Measurements from ENCODE around the gene SNX30. TPM values are rescaled to one million over a fixed set of nuclear protein-coding genes. Genes with fewer than 3 reads are reported as not detected.

Gene SNX30
- total RNA-seq, 8 experiments from 2014 or later: 9.8 to 22.5 (median 19.9) TPM

DNA sequence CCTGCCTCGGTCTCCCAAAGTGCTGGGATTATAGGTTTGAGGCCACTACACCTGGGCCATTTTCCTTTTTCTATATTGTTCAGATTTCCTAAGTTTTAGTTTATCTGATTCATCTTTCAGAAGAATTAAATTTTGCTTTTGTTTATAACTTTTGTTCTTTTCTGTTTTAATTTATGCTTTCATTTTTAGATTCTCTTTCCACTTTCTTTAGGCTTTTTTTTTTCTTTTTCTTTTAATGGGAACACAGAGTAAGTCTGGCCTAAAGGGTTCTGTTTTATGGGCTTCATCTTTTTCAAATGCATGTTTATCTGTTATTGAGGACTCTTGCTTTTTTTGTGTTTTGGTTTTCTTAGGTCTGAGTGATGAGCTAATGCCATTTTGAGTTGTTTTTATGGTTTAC, 42.1 kb downstream of the SNX30 start:
- Histone ChIP-seq H3K27ac (no peak overlapping the region), H3K4me3 (no peak overlapping the region), H3K4me1 (replicated peaks in 1 of 2) (no peaks in the 10 kb centered on the region)
- in situ Hi-C loops (cut with MboI; ENCODE audit: low pct_unique_long_range_greater_than_20kb in 2 of 9, low sequenced_read_pairs in 9 of 9, unreplicated experiment in 9 of 9): no loop called here
- WGBS, 10 experiments: 77 to 100% (median 89%) methylated on average over 1 of the region's 1 CpG; no CpG with 5 or more reads in 2 of the 10 experiments
- no peak for ATAC-seq (replicated peaks in 6 of 8)

DNA sequence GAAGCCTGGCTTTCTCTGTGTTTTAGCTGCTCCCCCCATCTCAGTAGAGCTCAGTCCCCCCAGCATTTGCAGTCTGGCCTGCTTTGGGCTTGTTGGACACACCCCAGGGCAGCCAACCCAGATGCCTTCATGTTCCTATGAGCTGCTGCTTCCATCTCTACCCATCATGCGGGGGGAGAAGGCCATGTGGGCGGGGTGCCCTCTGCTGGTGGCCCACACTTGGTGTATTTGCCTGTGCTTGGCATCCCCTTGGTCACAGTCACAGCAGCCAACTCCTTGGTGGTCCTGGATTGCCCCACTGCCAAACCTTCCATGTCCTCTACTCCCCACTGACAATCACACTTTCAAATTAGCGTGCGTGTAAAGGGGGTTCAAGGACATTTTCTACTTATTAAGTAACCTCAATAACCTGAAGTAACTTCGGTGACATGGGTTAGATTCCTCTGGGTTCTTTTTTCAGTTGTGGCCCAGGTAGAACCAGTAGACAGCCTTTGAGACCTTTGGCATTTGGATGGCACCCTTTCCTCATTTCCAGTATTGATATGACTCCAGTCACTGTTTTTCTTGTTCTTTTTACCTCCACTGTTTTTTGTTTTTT, 42.8 kb downstream of the SNX30 start:
- H3K4me1 ChIP-seq (replicated peaks in 1 of 2): no peaks in the 10 kb centered on the region
- in situ Hi-C loops (cut with MboI; ENCODE audit: low pct_unique_long_range_greater_than_20kb in 2 of 9, low sequenced_read_pairs in 9 of 9, unreplicated experiment in 9 of 9): no loop called here
- no peak overlapping the region for H3K27ac ChIP-seq
- WGBS, 10 experiments: 46 to 100% (median 70%) methylated on average over 1 to 5 of the region's 5 CpGs; no CpG with 5 or more reads in 2 of the 10 experiments
- no peak overlapping the region for H3K4me3 ChIP-seq
- ATAC-seq (replicated peaks in 6 of 8): peak in 3 of 8 experiments; percentile 78 to 93 (median 92)

DNA sequence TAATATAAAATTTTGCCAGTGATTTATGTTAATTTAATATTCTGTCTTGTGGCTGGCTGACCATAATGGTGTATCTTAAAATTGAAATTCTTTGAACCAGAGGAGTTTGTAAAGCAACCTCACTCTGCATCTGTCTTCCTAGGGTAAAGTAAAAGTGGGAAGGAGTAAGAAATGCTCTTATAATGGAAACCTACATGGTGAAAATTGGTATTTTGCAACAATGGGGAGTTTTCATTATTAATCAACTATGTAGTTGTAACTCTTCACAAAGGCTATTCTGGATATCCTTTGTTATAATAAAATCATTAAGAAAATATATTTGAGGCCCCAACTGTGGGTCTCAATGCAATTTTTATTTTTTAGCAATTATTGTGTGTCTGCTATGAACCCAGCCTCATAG, 44.2 kb downstream of the SNX30 start:
- no peaks in the 10 kb centered on the region for H3K4me1 ChIP-seq (replicated peaks in 1 of 2)
- no peak for ATAC-seq (replicated peaks in 6 of 8)
- in situ Hi-C loops (cut with MboI; ENCODE audit: low pct_unique_long_range_greater_than_20kb in 2 of 9, low sequenced_read_pairs in 9 of 9, unreplicated experiment in 9 of 9): no loop called here
- no peak overlapping the region for H3K4me3 ChIP-seq
- no peak overlapping the region for H3K27ac ChIP-seq

DNA sequence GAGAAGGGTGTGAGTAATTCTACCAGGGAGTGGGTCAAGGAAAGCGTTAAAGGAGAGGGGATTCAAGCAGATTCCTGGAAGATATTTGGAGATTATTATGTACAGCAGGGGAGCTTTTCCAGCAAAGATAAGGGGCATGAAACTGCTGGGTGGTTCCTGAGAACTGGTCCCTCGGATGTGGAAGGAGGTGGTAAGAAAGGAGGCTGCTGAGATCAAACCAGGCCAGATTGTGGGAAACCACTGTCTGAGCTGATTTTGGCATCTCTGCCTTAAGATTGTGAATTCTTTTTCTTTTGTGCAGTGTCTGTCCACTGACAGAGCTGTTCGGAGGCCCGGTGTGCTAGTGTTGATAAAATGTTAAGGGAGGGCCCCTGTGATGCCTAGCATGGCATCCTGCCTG, 45.4 kb downstream of the SNX30 start:
- whole genome bisulfite sequencing, 10 experiments: 0 to 100% (median 71%) methylated on average over 1 to 4 of the region's 4 CpGs; no CpG with 5 or more reads in 1 of the 10 experiments
- ATAC-seq (replicated peaks in 6 of 8): peak in 1 of 8 experiments; percentile 23
- Histone ChIP-seq H3K27ac (no peak overlapping the region), H3K4me3 (no peak overlapping the region), H3K4me1 (replicated peaks in 1 of 2) (no peaks in the 10 kb centered on the region)
- in situ Hi-C loops (cut with MboI; ENCODE audit: low pct_unique_long_range_greater_than_20kb in 2 of 9, low sequenced_read_pairs in 9 of 9, unreplicated experiment in 9 of 9): no loop called here

DNA sequence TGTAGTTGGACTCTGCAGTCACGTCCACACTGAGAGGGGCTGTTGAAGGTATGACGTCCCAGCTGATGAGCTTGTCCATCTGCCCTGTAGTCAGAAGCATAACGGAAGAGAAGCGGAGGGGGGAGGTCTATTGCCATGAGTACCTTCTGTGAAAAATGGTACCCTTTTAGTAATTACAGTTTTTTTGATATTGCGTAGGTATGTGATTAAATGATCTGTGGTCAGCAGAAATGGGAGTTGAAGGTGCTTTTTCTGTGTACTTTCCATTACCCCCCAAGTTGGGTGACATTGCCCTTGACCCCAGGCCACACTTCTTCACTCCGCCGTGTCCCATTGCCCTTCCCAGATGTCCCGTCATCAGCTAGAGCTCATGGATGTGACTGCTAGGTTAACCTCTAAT, 45.9 kb downstream of the SNX30 start:
- in situ Hi-C loops (cut with MboI; ENCODE audit: low pct_unique_long_range_greater_than_20kb in 2 of 9, low sequenced_read_pairs in 9 of 9, unreplicated experiment in 9 of 9): no loop called here
- H3K4me1 ChIP-seq (replicated peaks in 1 of 2): no peaks in the 10 kb centered on the region
- ATAC-seq (replicated peaks in 6 of 8): no peak
- H3K27ac ChIP-seq: no peak overlapping the region
- H3K4me3 ChIP-seq: no peak overlapping the region
- 87 to 100% (median 100%) methylated on average over 1 to 6 of the region's 8 CpGs; no CpG with 5 or more reads in 3 of the 10 experiments for WGBS, 10 experiments

DNA sequence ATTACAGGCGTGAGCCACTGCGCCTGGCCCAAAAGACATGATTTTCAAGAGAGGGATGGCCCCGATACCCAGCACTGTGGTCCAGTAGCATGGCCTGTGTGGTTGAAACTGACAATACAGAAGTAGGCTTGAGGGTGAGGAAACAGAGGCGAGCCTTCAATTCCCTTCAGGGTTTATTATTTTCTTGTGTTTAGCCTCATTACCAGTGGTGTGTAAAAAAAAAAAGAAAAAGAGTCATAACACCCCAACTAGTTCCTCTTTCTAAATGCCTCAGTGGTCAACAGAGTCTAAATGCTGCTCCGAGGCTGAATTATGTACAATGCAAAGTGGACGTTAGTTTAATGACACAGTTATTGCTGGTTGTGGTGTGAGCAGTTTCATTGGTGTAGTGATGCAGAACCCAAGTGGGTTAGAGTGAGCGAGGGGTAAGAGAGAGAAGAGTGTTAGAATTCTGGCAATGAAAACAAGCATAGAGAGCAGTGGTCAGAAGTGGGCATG, 58.8 kb downstream of the SNX30 start:
- in situ Hi-C loops (cut with MboI; ENCODE audit: low pct_unique_long_range_greater_than_20kb in 2 of 9, low sequenced_read_pairs in 9 of 9, unreplicated experiment in 9 of 9): no loop called here
- ATAC-seq (replicated peaks in 6 of 8): peak in 2 of 8 experiments; percentile 44 to 76
- WGBS, 10 experiments: 10 to 100% (median 97%) methylated on average over 1 to 6 of the region's 7 CpGs; no CpG with 5 or more reads in 1 of the 10 experiments
- Histone ChIP-seq H3K4me1 (replicated peaks in 1 of 2) (no peaks in the 10 kb centered on the region), H3K4me3 (no peak overlapping the region), H3K27ac (no peak overlapping the region)

DNA sequence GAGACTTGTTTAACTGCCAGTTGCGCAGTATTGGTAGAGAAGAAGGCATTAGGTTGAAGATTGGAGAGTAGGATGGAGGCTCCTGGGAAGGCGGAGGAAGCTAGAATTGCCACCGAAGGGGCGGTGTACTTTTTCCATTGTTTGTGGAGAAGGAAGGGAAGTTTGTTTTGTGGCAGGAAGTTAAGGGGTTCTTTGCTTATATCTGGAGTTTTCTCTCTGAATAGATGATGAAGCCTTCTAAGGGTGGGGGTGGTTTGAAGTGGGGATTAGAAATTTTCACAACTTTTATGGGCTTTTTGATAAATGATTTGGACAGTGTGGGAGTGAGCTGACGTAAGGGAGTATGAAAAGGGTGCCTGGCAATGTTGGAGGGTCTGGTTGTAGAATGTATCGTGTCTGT, 59.3 kb downstream of the SNX30 start:
- ATAC-seq (replicated peaks in 6 of 8): peak in 1 of 8 experiments; percentile 5
- in situ Hi-C loops (cut with MboI; ENCODE audit: low pct_unique_long_range_greater_than_20kb in 2 of 9, low sequenced_read_pairs in 9 of 9, unreplicated experiment in 9 of 9): no loop called here
- H3K4me1 ChIP-seq (replicated peaks in 1 of 2): no peaks in the 10 kb centered on the region
- H3K27ac ChIP-seq: no peak overlapping the region
- 50 to 100% (median 78%) methylated on average over 1 to 5 of the region's 6 CpGs for WGBS, 10 experiments
- no peak overlapping the region for H3K4me3 ChIP-seq

DNA sequence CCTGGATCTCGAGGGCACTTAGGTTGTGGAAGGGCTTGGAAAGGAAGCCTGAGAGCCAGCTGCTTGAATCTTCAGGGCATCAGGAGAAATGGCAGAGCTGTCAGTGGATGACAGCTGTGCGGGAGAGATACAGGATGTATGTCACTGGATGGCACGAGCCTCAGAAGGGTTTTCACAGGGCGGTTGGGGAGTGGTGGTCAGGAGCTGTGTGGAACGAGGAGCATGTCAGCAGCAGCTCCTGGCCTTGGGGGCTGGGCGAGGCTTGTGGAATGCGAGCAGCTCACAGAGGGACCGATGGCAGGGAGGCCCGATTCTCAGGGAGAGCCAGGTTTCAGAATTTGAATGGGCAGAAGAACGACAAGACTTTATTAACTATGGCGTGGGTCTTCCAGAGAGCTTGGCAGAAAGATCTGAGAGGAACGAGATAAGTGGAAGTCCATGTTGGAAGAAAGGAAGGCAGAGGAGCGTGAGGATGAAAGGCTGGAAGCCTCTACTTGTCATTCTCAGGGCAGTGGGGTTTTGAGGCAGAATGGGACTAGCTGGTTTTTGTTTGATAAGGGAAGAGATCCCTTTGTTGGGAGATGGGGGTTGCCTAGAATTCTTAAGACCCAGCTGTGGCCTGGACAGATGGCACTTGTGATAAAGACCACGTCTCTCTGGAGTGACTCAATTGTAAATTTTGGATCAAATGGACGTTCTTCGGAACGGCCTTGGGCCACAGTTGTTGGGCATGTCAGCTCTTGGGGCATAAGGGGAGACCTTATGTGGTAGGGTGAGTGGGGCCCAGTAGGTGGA, 60.3 kb downstream of the SNX30 start:
- ATAC-seq (replicated peaks in 6 of 8): peak in 1 of 8 experiments; percentile 66
- in situ Hi-C loops (cut with MboI; ENCODE audit: low pct_unique_long_range_greater_than_20kb in 2 of 9, low sequenced_read_pairs in 9 of 9, unreplicated experiment in 9 of 9): no loop called here
- WGBS, 10 experiments: 60 to 100% (median 84%) methylated on average over 1 to 16 of the region's 17 CpGs; no CpG with 5 or more reads in 1 of the 10 experiments
- H3K4me3 ChIP-seq: no peak overlapping the region
- H3K4me1 ChIP-seq (replicated peaks in 1 of 2): no peaks in the 10 kb centered on the region
- no peak overlapping the region for H3K27ac ChIP-seq

DNA sequence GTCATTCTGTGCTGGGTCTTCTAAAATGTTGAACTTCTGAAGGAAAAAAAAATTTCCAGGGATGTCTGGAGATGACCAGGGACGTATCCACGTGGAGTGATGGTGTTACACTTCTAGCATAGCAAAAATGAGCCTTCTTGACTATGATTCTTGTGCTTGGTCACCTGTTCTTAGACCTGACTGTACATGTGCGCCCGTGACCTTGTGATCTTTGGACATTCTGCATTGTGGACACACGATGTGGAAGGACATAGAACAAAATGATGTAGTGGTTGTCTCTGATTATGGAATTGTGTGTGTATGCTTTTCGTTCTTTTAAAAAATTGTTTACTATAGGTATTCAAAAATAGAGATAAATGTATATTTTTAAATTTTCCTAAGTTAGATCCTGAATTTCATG, 61.0 kb downstream of the SNX30 start:
- 85 to 100% (median 94%) methylated on average over 2 to 6 of the region's 6 CpGs for WGBS, 10 experiments
- in situ Hi-C loops (cut with MboI; ENCODE audit: low pct_unique_long_range_greater_than_20kb in 2 of 9, low sequenced_read_pairs in 9 of 9, unreplicated experiment in 9 of 9): no loop called here
- no peak overlapping the region for H3K4me3 ChIP-seq
- H3K4me1 ChIP-seq (replicated peaks in 1 of 2): no peaks in the 10 kb centered on the region
- ATAC-seq (replicated peaks in 6 of 8): no peak
- H3K27ac ChIP-seq: no peak overlapping the region

DNA sequence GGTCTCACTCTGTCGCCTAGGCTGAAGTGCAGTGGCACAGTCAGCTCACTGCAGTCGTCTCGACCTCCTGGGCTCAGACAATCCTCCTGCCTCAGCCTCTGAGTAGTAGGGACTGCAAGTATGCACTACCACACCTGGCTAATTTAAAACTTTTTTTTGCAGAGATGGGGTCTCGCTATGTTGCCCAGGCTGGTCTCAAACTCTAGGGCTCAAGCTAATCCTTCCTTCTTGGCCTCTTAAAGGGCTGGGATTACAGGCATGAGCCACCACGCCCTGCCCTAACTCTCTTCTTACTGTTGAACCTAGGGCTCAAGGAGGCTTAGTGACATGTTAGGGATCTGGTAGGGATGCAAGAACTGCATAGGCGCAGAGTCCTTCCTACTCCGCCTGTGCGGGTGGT, 65.3 kb downstream of the SNX30 start:
- Histone ChIP-seq H3K4me3 (no peak overlapping the region), H3K27ac (no peak overlapping the region), H3K4me1 (replicated peaks in 1 of 2) (peaks cover 0 to 3% of the 10 kb centered on the region in 2 donors)
- ATAC-seq (replicated peaks in 6 of 8): no peak
- in situ Hi-C loops (cut with MboI; ENCODE audit: low pct_unique_long_range_greater_than_20kb in 2 of 9, low sequenced_read_pairs in 9 of 9, unreplicated experiment in 9 of 9): no loop called here
- WGBS, 10 experiments: 50 to 100% (median 92%) methylated on average over 1 to 8 of the region's 8 CpGs; no CpG with 5 or more reads in 3 of the 10 experiments

DNA sequence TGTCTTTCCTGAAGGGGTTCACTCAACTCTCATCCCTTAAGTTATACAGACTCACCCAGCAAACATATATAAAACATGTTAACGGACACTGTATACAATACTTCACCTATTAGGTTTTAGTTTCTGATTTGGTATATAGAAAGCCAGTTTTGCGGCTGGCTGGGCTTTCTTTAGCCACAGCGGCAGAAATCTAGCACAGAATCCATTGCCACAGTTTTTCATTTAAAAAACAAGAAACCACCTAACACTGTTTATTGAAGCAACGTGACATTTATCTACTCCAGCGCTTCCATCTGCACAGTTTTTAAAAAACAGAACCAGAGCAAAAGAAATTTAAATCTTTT, 67.3 kb downstream of the SNX30 start:
- no peak overlapping the region for H3K4me3 ChIP-seq
- H3K4me1 ChIP-seq (replicated peaks in 1 of 2): peaks cover 0 to 3% of the 10 kb centered on the region in 2 donors
- 90 to 100% (median 96%) methylated on average over 2 to 5 of the region's 5 CpGs for WGBS, 10 experiments
- no peak for ATAC-seq (replicated peaks in 6 of 8)
- H3K27ac ChIP-seq: no peak overlapping the region
- in situ Hi-C loops (cut with MboI; ENCODE audit: low pct_unique_long_range_greater_than_20kb in 2 of 9, low sequenced_read_pairs in 9 of 9, unreplicated experiment in 9 of 9): no loop called here

DNA sequence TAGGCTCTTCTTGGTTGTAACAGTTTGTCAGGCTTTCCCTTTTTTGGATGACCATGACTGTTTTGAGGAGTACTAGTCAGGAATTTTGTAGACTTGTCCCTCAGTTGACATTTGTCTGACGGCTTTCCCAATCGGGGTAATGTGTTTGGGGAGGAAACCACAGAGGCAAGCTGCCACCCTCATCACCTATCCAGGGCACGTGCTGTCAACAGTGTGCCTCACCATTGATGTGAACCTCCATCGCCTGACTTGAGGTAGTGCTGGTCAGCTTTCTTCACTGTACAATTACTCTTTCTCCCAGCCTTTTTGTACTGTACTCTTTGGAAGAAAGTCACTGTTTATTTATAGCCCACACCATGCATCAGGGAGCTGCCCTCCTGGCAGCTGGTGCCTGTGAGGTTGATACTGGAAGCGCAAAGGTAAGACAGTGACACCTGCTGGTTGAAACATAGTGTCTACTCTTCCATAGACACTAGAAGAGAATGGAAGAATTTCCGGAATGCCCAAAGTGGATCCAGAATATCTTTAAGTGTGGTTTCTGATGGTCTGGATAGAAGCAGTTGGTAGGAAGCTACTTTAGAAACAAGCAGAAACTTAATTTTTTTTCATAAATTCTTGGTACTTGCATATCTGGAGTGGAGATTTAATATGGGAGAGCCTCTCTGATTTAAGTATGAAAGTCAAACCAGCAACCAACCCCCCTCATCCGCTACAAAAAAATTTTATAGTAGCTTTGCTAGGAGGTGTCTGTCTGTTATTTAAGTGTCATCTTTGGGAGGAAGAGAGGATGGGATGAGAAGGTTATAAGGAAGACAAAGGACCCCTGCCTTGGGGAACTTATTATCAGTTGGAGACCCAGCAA, 69.3 kb downstream of the SNX30 start:
- peak; percentile 76 to 100 (median 98) for ATAC-seq (replicated peaks in 6 of 8)
- peaks cover 0 to 3% of the 10 kb centered on the region in 2 donors for H3K4me1 ChIP-seq (replicated peaks in 1 of 2)
- in situ Hi-C loops (cut with MboI; ENCODE audit: low pct_unique_long_range_greater_than_20kb in 2 of 9, low sequenced_read_pairs in 9 of 9, unreplicated experiment in 9 of 9): no loop called here
- no peak overlapping the region for H3K4me3 ChIP-seq
- WGBS, 10 experiments: 32 to 80% (median 68%) methylated on average over 1 to 6 of the region's 7 CpGs; no CpG with 5 or more reads in 2 of the 10 experiments
- H3K27ac ChIP-seq: no peak overlapping the region

DNA sequence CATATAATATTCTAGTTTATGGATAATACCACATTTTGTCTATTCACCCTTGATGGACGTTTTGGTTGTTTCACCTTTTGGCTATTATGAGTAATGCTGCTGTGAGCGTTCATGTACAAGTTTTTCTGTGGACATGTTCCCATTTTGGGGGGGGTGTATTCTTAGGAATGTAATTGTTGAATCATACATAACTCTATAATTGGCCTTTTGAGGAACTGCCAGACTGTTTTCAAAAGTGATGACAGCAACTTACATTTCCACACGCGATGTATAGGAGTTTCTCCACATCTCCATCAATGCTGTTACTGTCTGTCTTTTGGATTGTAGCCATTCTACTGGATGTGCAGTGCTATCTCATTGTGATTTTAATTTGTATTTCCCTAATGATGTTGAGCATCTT, 70.3 kb downstream of the SNX30 start:
- in situ Hi-C loops (cut with MboI; ENCODE audit: low pct_unique_long_range_greater_than_20kb in 2 of 9, low sequenced_read_pairs in 9 of 9, unreplicated experiment in 9 of 9): no loop called here
- Histone ChIP-seq H3K27ac (no peak overlapping the region), H3K4me1 (replicated peaks in 1 of 2) (peaks cover 0 to 3% of the 10 kb centered on the region in 2 donors), H3K4me3 (no peak overlapping the region)
- 23 to 100% (median 68%) methylated on average over 1 to 4 of the region's 4 CpGs for WGBS, 10 experiments
- ATAC-seq (replicated peaks in 6 of 8): no peak
